AG04450 (cell line): ENCODE data around the gene TRAF7. TPM values are rescaled to one million over a fixed set of nuclear protein-coding genes. Genes with fewer than 3 reads are reported as not detected.
A peak's percentile ranks its signal among the peaks of the same experiment; 100 is the strongest.
"Not testable (repeated sequence)": the region's sequence is repeated elsewhere in the genome, so short reads cannot be mapped to it uniquely, and the experiment has no call there.

ENCODE experiments used
- CTCF ChIA-PET: fragments of 300-600, 350-600 bp; formaldehyde crosslinking; extraction: SDS; loops from one replicate; lab custom pipeline; 2022; ENCODE audit warnings: antibody characterized with exemption, inconsistent platforms; lab: Charles Lee
- POLR2A ChIA-PET: fragments of 350-600 bp; formaldehyde crosslinking; extraction: SDS; loops from one replicate; lab custom pipeline; 2021; ENCODE audit warnings: antibody characterized with exemption, inconsistent platforms; lab: Yijun Ruan, JAX
- DNase-seq: peaks from one replicate; pipeline ENCODE4 v3.0.0-alpha.2; 2011; ENCODE audit warnings: low read depth, low spot score
- H3K27ac ChIP-seq: one replicate; pipeline ENCODE4 v1.5.1; 2012; ENCODE audit warnings: low read depth, low read length, control low read depth
- H3K27me3 ChIP-seq: one replicate; pipeline ENCODE4 v1.6.0; 2012; ENCODE audit warnings: low read length; ENCODE audit not compliant: control insufficient read depth, insufficient read depth
- H3K4me3 ChIP-seq: 2 replicates; pipeline ENCODE4 v1.5.1; 2011; ENCODE audit warnings: mild to moderate bottlenecking, low read depth, low read length, control low read depth
- H3K9me3 ChIP-seq: 2 replicates; pipeline ENCODE4 v1.5.1; 2012; ENCODE audit warnings: low read length; ENCODE audit not compliant: control insufficient read depth, insufficient read depth
- polyA plus RNA-seq: library from polyadenylated mRNA; depleted of rRNA; stranded (reverse); fragments of >200 nt; gene quantifications from 2 replicates; pipeline ENCODE4 v1.2.3, GENCODE V29; 2011
- TF ChIP-seq, protein P1 (sequence below): IDR thresholded peaks from 2 replicates; pipeline ENCODE4 v1.5.1; 2011; ENCODE audit warnings: low read depth, low read length, control low read depth, inconsistent platforms

TRAF7 gene
- polyA plus RNA-seq, 1 experiment = 35.2 TPM

DNA sequence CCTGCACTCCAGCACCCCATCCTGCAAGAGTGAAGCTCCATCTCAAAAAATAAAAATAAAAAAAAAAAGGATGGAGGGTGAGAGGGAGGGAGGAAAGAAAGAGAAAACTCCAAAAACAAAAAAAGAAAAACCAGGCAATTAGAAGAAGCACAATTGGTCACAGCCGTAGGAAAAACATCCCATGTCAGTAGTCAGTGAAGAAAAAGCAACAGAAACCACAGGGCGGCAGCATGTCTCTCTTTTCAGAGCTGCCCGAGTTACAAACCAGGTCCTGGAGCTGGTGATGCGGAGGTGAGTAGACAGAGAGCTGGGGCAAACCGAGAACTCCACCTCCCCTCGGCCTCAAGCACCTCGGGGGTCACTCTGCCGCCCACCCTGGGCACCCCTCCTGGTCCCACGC is 34.3 kb upstream of the TRAF7 start:
- TF ChIP-seq, protein P1, sequence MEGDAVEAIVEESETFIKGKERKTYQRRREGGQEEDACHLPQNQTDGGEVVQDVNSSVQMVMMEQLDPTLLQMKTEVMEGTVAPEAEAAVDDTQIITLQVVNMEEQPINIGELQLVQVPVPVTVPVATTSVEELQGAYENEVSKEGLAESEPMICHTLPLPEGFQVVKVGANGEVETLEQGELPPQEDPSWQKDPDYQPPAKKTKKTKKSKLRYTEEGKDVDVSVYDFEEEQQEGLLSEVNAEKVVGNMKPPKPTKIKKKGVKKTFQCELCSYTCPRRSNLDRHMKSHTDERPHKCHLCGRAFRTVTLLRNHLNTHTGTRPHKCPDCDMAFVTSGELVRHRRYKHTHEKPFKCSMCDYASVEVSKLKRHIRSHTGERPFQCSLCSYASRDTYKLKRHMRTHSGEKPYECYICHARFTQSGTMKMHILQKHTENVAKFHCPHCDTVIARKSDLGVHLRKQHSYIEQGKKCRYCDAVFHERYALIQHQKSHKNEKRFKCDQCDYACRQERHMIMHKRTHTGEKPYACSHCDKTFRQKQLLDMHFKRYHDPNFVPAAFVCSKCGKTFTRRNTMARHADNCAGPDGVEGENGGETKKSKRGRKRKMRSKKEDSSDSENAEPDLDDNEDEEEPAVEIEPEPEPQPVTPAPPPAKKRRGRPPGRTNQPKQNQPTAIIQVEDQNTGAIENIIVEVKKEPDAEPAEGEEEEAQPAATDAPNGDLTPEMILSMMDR = peak; percentile 38
- POLR2A ChIA-PET = interaction anchor here (1.0 kb wide), 1 partner anchor 19 kb away, joined by 3 read pairs; no protein-coding TSS in a partner anchor
- DNase-seq = not testable (repeated sequence)

DNA sequence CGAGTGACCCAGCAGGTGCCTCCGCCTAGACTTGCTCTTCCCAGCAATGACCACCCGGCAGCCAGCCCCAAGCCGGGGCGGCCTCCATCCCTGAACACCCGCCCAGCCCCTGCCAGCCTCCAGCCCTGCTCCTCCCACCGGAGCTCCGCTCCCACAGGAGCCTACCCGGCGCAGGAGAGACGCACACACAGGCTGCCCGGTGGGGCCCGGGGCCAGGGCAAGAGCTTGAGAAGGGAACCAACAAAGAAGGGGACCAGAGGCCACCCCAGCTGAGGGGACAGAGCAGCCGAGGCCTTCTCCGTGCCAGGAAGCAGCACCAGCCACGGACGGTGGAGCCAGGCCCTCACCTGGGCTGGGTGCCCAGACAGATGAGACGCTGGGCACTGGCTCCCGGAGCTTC is 33.7 kb upstream of the TRAF7 start:
- Histone ChIP-seq H3K27ac (no peak overlapping the region), H3K9me3 (no peaks in the 10 kb centered on the region), H3K4me3 (no peak overlapping the region), H3K27me3 (no peaks in the 10 kb centered on the region)
- DNase-seq = no peak
- CTCF ChIA-PET = interaction anchor here (1.3 to 2.7 kb wide), 2 partner anchors 18 to 31 kb away, joined by 6 to 20 read pairs; no protein-coding TSS in a partner anchor
- TF ChIP-seq, protein P1 = no peak
- POLR2A ChIA-PET = interaction anchor here (1.0 kb wide), 1 partner anchor 18 kb away, joined by 3 read pairs; no protein-coding TSS in a partner anchor

More for the DNA sequence above, 34.3 kb upstream of the TRAF7 start:
- CTCF ChIA-PET = interaction anchor here (0.7 to 2.7 kb wide), 3 partner anchors 19 to 100 kb away, joined by 5 to 20 read pairs (median 6); no protein-coding TSS in a partner anchor
- H3K9me3 ChIP-seq, H3K4me3 ChIP-seq, H3K27ac ChIP-seq, H3K27me3 ChIP-seq: not testable (repeated sequence)

DNA sequence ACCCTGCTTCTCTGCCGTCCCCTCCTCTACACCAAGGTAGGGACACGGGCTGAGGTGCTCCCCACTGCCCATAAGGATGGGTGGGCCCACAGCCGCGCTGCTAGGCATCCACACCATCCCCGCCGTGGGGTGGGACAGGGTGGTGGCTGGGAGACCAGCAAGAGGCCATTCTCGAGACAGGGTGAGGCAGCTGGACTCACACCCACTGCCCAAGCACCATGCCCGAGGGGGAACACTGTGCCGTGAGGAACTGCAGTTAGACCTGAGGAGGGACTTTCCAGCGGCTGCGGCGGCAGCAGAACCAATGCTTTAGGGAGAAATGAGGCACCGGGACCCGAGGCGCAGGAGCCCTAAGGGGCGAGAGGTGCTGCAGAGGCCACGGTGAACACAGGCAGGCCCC is 33.2 kb upstream of the TRAF7 start:
- no peaks in the 10 kb centered on the region for H3K9me3 ChIP-seq
- POLR2A ChIA-PET = no interaction called here
- CTCF ChIA-PET = interaction anchor here (2.7 kb wide), 1 partner anchor 18 kb away, joined by 20 read pairs; no protein-coding TSS in a partner anchor
- no peak overlapping the region for H3K27ac ChIP-seq
- H3K27me3 ChIP-seq = no peaks in the 10 kb centered on the region
- TF ChIP-seq, protein P1 = no peak
- DNase-seq = no peak
- no peak overlapping the region for H3K4me3 ChIP-seq

DNA sequence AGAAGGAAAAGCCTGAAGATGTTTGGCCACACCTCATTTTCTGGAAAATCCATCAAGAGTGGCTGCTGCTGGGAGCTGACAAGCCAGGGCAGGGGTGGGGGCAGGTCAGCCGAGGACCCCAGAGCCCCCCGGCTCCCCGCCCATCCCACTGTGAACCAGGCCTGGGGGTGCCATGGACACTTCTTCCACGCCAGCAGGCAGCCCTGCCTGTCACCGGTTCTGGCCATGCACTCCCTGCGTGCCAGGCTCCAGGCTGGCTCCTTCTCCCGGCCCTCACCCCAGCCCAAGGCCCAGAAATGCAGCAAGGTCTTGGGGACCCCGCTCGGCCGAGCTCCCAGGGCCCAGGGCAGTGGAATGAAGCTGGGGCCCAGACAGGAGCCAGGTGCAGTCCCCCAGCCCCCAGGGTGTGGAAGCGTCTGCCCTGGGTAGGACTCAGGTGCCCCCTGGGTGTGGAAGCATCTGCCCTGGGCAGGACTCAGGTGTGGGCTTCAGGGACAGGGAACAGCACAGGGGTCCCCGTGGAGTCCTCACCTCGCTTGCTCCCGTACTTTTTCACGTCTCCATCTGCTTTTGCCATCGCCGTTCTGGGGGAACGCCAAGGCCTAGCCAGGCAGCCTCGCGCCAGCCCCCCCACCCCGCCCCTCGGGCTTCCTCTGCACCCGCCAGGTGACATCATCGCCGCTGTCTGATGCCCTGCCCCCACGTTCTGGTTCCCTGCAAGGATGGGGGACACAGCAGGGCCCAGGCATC is 32.5 kb upstream of the TRAF7 start:
- H3K4me3 ChIP-seq, H3K9me3 ChIP-seq, CTCF ChIA-PET, H3K27ac ChIP-seq, DNase-seq, H3K27me3 ChIP-seq, POLR2A ChIA-PET: not testable (repeated sequence)

DNA sequence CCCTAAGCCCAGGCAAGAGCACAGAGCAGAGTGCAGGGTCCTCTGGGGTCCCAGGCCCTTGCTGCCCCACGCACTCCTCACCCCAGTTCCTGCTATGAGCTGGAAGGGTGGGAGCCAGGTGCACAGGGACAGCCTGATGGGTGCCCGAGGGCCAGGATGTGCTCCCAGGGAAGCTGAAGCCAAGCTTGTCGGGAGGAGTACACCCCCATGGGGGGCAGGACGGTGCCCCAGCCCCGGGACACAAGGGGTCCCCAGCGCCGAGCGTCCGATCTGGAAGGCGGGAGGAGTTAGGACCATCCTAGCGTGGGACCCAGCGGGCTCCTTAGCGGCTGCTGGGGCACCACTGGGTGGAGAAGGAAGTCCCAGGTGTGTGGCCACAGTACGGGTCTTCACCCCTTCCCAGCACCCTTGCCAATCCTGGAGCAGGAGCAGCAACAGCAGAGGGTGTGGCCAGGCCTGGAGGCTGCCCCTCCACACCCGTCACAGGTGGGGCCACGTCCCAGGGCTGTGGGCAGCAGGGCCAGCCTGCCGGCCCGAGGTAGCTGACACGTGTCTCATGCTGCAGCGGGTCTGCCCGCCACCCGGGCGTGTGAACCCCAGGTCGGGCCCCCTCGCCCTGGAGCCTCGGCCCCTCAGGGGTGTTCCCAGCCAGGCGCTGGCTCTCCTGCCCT is 31.7 kb upstream of the TRAF7 start:
- POLR2A ChIA-PET, H3K9me3 ChIP-seq, H3K4me3 ChIP-seq, DNase-seq, CTCF ChIA-PET, H3K27me3 ChIP-seq: not testable (repeated sequence)
- H3K27ac ChIP-seq = peak overlapping the region; percentile 97

DNA sequence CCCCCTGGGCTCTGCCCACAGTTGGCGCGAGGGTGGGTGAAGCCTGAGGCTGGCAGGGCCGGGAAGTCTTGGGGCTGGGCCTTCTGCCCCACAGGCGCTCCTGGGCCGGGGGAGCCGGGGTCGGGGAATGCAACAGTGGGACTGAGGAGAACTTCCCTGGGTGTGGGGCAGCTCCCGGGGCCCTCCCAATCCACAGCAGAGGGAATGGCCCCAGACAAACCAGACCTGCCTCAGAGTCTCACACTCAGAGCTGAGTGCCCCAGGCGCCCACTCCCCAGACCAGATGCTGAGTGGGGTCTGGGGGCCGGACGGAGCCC is 31.2 kb upstream of the TRAF7 start:
- H3K9me3 ChIP-seq, CTCF ChIA-PET, POLR2A ChIA-PET, H3K27me3 ChIP-seq, DNase-seq: not testable (repeated sequence)
- H3K27ac ChIP-seq = peak overlapping the region; percentile 97
- H3K4me3 ChIP-seq = peak overlapping the region; percentile 44

DNA sequence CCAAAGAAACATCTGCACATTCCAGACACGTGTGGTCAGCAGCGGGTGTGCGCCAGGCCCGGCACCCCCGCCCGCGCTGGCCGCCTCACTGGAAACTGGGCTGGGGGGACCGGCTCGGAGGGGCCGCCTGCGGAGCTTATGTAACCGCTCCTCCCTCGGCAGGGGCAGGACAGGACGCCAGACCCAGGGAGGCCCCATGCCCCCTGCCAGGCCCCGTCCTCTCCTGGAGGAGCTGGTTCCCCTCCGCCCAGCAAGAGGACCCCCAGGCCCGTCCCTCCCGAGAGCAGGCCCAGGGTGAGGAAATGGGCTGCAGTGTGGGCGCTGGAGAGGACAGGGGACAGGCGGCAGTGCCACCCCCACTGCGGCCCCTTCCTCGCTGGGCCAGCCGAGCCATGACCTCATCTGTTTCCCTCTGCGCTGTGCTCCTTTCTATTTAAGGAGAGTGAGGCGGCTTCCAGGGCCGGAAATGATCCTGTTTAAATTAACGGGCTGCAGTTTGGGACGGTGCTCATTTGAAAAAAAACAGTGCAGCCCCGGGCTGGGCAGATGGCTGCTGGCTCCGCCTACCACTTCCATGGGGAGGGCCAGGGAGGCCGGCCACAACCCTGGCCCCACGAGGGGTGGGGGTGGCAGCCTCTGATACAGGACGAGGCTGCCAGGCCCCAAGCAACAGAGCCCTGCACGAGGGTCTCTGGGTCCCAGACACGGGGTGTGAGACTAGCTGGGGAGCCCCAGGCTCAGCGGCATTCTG is 30.7 kb upstream of the TRAF7 start:
- CTCF ChIA-PET, POLR2A ChIA-PET: not testable (repeated sequence)
- peak; percentile 38 for DNase-seq

DNA sequence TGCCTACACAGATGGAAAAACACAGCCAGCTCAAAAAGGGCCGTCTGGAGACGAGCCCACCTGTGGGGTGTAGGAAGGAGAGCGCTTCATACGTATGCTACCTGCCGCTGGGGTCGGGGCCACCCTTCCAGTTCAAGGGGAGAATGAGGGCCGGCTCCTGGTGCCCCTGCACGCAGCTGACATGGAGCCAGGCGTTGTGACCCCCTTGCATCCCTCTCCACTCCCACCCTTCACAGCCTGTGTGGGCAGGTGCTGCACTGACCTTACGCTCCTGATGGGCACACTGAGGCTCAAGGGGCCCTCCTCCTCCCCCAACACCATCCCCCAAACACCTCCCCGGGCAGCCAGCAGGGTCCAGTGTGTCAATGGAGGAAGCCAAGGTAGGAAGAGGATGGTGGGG is 30.0 kb upstream of the TRAF7 start:
- H3K27ac ChIP-seq = peak overlapping the region; percentile 97
- ChIA-PET POLR2A (interaction anchor here (1.4 kb wide), 1 partner anchor 30 kb away, joined by 6 read pairs; the partner anchor contains the start of gene TRAF7), CTCF (interaction anchor here (1.3 kb wide), 1 partner anchor 15 kb away, joined by 4 read pairs; no protein-coding TSS in a partner anchor)
- not testable (repeated sequence) for DNase-seq, H3K9me3 ChIP-seq, H3K27me3 ChIP-seq, H3K4me3 ChIP-seq

More for the DNA sequence above, 30.7 kb upstream of the TRAF7 start:
- H3K4me3 ChIP-seq = peak overlapping the region; percentile 44
- peak overlapping the region; percentile 97 for H3K27ac ChIP-seq
- H3K9me3 ChIP-seq, H3K27me3 ChIP-seq: not testable (repeated sequence)
